Stimulated activated CD4-positive, alpha-beta T cell treated with anti-CD3 and anti-CD28 coated beads, Interleukin-12 subunit alpha, Interleukin-12 subunit beta, amount 100 ng/mL, for 48 hours (primary cell): ENCODE measurements around the gene C5orf15.
"Not testable (repeated sequence)": the region's sequence is repeated elsewhere in the genome, so short reads cannot be mapped to it uniquely, and the experiment has no call there.

Source experiments
- DNase-seq, 3 donors: peaks; one replicate each; pipeline ENCODE4 v3.0.0-alpha.2; 2020; ENCODE audit warnings: low read depth in 2 of 3, low spot score in 1 of 3

The C5orf15 gene

DNA sequence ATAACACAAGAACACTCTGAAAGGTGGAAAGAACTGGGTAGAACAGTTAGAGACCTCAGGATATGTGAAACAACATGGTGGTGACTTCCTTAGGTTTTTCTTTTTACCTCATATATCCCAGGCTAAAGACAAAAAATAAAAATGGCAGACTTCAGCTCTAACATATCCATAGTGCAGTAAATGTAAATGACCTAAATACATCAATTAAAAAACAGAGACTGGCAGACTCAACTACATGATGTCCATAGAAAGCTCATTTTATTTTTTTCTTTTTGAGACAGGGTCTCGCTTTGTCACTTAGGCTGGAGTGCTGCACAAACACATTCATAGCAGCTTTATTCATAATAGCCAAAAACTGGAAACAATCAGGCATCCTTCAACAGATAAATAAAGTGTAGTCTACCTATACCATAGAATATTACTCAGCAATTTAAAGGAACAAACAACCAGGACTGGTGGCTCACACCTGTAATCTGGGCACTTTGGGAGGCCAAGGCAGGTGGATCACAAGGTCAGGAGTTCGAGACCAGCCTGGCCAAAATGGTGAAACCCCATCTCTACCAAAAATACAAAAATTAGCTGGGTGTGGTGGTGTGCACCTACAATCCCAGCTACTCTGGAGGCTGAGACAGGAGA is 4.8 kb downstream of the C5orf15 start:
- no peak for DNase-seq

DNA sequence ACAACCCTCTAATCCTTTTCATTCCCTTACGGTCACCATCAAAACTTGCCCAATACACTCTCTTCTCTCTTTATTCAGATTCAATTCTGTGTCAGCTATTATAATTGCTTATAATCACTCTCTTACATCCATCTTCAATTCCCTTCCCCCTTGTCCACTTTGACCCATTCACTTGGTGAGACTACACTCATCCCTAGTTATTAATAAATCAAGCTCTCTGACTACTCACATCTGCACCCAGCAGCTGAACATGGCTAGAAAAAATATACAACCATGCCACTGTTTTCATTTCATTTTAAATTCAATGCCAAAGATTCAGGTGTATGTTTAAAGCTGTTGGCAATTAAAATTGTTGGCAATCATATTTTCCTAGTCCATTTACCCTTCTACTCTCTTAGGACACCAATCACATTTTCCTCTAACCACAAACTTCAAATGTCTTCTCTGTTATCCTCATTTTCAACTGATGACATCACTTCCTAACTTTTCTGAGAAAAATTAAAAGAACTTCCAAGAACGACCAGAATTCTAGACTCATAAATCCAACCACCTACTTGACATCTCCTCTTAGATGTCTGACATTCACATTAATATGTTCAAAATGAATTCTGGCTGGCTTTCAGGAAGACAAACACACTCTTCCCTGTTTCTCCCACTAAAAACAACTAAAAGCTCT is 5.5 kb downstream of the C5orf15 start:
- no peak for DNase-seq

DNA sequence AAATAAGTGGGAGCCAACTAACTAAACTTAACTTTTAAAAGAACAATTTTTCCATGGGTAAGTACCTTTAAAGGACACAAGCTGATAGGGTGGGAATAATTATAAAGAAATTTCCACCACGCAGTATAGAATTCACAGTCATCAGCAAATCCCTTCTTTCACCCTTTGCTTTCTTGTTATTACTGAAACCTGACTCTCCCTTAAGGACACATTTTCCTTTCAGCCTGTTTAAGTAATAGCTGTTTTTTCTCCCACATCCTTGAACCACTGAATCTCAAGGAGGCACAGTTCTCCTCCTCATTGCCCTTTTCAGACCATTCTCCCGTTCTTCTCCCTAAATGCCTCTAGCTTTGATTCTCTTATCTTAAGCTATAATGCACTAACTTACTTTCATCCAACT is 6.3 kb downstream of the C5orf15 start:
- DNase-seq, result no peak

DNA sequence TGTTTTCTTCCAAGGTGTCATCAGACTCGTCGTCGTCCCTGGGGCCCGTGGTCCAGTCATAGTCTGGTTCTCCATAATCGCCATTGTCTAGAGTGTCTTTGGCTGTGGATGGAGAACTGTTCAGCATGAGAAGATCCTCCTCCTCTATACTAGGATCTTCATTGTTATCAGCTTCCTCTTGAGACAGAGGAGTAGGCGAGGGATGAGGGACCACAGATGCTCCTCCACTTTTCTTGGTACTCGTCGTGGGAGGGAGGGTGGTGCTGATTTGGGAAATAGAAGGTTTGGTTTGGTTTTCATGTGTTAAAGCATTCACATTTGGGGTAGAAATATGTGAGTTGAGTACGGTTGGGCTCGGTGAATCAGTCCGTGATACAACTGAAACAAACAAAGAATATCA is 8.8 kb downstream of the C5orf15 start:
- DNase-seq, result no peak

DNA sequence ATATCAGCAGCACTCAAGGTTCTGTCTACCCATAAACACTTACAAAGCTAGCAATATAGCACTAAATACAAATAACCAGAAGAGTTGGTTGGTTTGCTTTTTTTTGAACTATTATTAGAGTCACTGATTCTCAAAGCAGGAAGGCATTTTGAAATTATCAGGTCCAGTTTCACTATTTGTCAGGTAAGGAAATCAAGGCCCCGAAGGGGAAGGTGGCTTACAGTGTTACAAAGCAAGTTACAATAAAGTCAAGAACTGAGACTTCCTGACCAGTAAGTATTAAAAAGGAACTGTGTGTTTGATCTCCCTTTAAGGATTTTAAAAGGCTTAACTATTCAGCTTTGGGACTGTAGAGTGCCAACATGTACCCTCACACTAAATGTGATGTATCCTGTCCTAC is 10.8 kb downstream of the C5orf15 start:
- no peak for DNase-seq

DNA sequence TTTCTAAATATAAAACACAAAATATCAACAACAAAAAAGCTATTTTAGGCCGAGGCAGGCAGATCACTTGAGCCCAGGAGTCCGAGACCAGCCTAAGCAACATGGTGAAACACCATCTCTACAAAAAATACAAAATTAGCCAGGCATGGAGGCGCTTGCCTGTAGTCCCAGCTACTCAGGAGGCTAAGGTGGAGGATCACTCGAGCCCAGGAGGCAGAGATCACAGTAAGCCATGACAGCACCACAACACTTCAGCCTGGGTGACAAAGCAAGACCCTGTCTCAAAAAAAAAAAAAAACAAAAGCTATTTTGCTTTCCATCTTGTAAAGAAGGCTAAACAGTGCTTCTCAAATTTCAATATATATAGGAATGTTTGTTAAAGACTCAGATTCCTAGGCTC is 11.3 kb downstream of the C5orf15 start:
- DNase-seq, result no peak

DNA sequence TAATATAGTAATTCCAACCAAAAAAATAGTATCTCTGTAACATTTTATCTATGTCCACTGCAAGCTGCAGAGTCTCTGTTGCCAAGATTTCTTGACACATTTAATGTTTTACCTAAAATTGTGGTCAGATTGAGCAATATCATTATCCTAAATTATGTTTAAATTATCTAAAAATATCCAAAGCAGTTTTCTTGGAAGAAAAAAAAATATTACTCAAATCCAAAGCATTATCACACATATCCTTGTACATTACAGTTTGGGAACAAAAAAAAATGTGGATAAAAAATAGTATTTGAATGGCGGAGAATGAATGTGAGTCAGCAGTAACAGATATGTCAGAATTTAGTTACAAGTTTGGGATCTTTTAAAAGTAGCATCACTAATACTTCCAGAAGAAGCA is 12.2 kb downstream of the C5orf15 start:
- not testable (repeated sequence) for DNase-seq

DNA sequence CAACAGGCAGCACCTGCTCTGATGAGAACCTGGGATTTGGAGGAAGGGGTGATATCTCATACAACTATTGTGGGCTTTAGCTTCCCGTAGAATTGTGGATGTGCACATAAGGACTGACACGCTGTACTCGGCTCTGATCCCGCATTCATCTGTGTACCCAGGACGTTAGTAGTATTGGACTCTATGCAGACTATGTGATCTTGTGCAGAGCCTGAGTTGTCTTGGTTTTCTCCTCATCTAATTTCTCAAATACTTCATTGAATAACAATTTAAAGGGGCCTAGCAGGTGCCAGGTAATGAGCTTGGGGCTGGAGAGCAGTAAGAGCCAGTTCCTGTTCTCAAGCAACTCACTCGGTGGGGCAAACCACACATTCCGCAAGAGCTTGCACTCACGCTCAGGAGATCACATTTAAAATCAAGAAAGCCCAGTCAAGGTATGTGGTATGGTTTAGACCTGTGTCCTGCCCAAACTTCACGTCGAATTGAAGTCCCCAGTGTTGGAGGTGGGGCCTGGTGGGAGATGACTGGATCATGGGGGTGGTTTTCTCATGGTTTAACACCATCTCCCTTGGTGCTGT is 14.8 kb downstream of the C5orf15 start:
- DNase-seq, result no peak

DNA sequence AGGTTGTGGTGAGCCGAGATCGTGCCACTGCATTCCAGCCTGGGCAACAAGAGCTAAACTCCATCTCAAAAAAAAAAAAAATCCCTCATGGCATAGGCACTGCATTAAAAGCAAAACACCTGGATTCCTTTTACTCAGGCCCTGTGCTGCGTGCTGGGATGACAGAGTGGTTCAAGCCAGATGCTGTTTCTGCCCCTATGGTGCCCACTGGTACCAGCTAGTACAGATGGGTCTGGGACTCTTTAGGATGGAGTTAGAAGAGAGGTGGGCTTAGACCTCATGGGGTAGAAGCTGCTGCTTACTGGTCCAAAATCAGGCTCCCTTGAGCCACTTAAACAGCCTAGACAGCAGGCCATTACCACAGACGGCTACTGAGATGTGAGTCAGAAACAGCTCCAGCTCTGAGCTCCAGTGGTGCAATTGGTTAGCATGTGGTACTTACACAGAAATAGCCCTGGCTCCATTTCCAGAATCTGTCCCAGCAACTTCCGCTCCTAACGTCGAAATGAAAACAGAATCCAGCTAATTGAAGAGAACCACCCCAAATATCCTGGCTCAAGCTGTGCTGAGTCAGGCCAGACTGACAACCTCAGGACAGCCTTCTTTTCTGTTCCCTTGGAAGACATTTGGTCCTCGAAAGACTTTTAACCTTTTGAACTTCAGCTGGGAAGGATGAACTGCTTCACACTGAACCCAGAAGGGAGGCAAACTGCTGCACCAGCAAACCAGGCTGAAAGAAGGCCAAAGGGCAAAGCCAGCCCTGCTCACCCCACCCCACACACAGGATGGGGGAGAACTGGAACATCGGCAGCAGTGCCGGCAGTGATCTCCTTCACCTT is 15.5 kb downstream of the C5orf15 start:
- DNase-seq, result no peak

DNA sequence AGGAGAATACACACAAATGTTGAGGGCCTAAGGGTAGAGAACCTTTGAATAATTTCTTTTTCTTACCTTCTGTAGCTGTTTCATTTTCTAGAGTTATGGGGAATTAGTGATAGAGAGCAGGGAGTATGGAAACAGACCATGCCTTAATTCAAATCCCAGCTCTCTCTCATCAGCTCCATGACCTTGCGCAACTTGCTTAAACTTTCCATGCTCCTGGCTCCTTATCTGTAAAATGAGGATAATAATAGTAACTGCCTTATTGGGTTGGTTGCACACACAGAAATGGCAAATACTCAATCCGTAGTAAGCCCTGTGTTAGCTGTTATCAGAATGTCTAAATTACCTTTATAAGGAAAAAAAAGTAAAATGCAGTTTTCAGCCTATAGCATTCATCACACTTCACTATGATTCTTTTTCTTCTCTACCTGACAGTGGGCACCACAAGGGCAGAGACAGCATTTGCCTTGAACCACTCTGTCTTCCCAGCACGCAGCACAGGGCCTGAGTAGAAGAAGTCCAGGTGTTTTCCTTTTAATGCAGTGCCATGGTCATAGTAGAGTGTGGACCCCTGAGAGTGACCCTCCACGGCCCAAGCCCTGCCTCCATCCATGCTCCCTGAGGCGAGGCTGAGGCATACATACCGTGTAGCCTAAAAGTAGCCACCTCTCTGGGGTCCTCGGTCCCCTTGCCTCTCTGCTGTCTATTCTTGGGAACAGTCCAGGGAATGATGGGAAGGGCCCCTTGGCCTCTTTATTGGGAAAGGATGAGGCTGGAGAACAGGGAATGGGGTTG is 17.4 kb downstream of the C5orf15 start:
- no peak for DNase-seq

DNA sequence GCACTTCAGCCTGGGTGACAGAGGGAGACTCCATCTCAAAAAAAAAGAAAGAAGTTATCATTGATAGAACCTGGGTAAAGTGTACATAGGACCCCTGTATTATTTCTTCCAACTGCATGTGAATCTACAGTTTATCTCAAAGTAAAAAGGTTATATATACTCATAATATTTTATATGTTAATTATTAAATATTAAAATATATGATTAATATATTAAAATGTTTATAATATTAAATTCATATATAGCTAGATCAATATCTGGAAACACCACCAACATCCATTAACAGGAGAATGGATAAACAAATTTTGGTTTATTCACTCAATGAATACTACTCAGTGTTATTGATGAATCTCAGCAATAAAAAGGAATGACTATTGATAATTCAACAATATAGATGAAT is 19.7 kb downstream of the C5orf15 start:
- no peak for DNase-seq

DNA sequence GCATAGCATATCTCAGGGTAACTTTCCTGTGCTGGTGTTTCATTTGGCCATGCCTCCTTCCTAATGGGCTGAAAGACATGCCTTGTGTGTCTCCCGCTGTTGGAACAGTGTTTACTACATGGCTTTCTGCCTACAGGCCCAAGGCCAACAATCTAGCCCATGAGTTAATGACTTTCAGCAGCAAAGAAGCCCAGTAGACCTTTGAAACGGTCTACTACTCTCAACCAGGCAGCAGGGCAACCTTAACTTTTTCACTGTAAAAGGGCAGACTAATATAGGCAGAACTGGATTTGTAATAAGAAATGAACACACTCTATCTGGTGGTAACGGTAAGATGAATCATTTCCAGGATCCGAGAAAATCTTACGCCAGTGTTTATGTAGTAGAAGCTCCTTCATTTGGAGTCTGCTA is 21.0 kb downstream of the C5orf15 start:
- DNase-seq, result no peak

DNA sequence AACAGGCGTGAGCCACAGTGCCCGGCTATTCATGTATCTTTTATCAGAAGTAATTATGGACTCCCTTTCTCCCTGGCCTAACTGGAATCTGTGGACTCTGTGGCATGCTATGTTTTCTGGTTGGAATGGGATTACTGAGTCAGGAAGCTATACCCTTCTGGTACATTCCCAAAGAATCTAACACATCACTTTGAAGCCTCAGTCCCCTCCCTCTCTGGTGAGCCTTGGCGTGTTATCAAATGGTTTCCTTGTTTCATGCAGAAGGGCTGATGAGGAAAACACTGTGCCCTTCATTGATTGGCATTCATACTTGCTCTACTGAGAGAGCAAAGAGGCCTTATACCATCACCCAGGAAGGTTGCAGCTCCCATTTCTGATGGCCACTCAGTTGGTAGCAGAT is 22.9 kb downstream of the C5orf15 start:
- DNase-seq, result no peak

DNA sequence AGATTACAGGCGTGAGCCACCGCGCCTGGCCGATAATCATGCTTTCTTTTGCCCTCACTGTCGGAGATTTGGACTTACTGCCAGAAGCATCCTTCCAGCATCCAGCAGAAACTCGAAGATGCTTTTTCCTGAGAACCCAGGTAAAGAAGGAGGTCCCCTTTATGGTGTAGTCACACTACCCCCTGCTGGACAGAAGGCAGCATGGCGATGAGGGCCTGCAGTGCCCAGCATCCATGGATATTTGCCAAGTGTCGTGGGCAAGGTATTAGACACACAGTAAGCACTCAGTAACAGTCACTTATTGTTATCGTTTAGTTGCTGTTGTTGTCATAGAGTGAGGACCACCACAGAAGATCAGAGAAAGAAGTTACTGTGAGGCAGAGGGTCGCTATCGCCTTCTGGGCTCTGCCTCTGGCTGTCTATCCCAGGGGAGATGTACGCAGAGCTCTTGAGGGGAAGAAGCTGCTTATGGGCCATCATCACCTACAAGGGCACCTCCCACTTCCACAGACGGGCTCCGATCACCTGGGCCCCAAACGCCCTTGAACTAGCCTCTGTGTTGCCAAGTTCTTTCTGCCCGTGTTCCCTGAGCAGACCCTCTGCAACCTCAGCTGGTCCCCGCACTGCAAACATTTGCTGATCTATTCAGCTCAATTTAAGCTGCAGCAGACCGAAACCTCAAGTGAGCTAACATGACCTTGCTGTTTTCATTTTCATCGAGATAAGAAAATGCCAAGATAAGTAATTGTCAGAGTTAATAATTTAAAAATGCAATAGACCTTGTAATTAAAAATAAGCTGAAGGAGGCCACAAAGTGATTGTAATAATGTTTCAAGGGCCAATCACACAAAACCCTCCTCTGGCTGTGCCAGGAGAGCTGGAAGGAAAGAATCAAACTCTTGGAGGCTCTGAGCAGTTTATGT is 23.9 kb downstream of the C5orf15 start:
- DNase-seq, result peak; percentile 37 to 64 (median 45)

DNA sequence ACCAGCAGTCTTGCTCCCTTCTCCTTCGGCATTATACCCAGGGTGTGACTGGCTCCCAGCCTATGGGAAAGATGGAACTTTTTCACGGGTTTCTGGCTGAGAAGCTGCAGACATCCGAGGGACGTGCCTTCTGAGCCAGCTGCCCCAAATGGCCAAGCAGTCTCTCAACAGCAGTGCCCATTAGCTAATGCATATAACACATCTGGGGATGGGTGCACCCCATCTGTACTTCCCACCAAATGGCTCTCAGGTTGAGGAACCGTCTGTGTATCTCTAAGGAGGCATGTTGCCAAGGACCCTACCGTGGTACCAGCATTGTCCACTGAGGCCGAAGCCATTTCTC is 25.0 kb downstream of the C5orf15 start:
- no peak for DNase-seq

DNA sequence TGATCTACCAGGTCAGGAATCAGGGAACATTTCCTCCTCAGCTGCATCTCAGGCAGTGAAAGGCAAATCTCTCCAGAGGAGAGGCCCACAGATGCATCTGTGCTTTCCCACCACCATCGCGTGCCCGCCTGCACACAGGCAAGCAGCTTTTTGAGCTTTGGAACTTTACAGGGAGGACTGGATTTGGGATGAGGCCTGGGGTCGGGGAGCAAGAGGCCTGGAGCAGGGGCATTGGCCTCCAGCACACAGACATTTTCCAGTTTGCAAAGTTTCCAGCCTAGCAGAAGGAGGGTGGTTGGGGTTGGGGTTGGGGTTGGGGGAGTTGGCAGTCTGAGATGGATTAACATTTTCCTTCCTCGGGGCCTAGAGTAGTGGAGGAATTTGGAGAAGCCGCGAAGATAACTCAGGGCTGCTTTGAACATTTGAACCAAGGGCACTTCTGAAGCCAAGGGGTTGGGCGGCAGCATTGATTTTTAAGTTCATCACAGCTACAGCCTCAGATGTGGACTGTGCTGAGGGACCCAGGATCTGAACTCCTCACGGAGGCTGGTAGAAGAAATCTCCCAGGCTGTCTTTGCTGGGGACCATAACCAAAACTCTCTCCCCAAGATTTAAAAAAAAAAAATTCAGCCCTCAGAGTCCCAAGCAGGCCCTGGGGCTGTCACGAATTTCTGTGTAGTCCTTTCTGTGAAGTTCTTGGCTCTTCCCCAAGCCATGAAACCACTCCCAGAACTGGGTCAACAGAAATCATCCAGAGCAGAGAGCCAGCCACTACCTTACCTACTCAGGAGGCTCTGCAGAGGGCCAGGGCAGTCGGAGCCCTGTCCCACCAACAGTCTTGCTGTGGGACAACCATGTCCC is 25.6 kb downstream of the C5orf15 start:
- DNase-seq, result no peak

DNA sequence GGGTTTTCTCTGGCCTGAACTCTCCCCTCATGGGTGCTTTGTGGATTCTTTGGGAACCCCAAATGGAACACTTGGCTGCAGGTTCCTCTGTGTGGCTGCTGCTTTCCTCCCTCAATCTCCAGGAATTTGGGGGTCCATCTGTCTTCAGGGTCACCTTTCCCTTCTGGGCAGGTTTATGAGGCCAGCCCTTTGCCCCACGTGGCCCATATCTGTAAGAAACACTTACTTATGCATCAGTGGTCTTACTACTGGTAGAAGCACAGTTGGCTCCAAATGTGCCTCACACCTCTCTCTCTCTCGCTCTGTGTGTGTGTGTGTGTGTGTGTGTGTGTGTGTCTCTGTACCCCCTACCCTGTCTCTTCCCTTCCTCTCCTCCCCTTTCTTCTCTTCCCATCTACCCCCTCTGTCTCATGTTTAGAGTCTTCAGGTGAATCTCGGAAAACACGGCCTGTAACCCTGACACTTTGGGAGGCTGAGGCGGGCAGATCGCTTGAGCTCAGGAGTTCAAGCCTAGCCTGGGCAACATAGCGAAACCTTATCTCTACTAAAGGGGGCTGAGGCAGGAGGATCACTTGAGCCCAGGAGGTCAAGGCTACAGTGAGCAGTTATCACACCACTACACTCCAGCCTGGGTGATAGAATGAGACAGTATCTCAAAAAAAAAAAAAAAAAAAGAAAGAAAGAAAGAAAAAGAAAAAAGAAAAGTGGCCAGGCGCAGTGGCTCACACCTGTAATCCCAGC is 26.8 kb downstream of the C5orf15 start:
- DNase-seq, result no peak

DNA sequence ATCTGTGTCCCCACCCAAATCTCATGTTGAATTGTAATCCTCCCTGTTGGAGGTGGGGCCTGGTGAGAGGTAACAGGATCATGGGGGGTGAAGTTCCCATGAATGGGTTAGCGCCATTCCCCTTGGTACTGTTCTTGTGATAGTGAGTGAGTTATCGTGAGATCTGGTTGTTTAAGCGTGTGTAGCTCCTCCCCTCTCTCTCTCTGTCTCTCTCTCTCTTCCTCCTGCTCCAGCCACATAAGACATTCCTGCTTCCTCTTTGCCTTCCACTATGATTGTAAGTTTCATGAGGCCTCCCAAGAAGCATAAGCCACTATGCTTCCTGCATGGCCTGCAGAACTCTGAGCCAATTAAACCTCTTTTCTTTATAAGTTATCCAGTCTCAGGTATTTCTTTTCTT is 28.8 kb downstream of the C5orf15 start:
- DNase-seq, result no peak

DNA sequence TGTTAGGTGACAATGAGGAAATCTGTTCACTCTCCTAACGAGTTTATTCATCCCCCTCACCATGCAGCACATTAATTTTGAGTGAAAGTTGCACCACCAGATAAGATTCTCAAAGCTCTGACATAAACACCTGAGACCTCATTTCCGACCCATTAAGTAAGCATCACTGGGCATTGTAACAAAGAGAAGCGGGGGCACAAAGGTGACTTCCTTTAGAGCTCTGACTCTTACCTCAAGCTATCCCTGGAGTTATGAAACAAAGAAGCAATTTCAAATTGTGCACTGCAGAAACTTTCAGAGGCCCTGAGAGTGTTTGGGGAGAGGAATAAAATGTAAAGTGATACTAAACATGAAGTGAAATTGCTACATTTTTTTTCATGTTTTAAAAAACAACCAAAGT is 29.5 kb downstream of the C5orf15 start:
- DNase-seq, result no peak
